K562 (cell line): ENCODE measurements around the gene SLIRP. TPM values are rescaled to one million over a fixed set of nuclear protein-coding genes. Genes with fewer than 3 reads are reported as not detected.

Experiments
- COPS2 ChIP-seq: fragments of 450-650 bp; conservative IDR thresholded peaks from 2 replicates; pipeline ENCODE4 v1.6.1; 2016; ENCODE audit warnings: mild to moderate bottlenecking, moderate library complexity
- CREB3 ChIP-seq: fragments of 450-650 bp; conservative IDR thresholded peaks from 2 replicates; pipeline ENCODE4 v1.6.1; 2016; ENCODE audit warnings: missing genetic modification characterization, low read depth, mild to moderate bottlenecking, missing compliant biosample characterization, moderate library complexity
- E4F1 ChIP-seq: fragments of 250-450 bp; sonication (Bioruptor Pico); IDR thresholded peaks from 2 replicates; pipeline ENCODE4 v1.5.0; 2021; ENCODE audit warnings: mild to moderate bottlenecking, borderline replicate concordance
- ERF ChIP-seq: fragments of 450-650 bp; formaldehyde crosslinking; IDR thresholded peaks from 2 replicates; pipeline ENCODE4 v1.4.0; 2020; ENCODE audit warnings: mild to moderate bottlenecking, mixed read lengths
- NCOA6 ChIP-seq: fragments of 450-650 bp; IDR thresholded peaks from 2 replicates; pipeline ENCODE4 v1.6.1; 2017; ENCODE audit warnings: mild to moderate bottlenecking
- RBBP5 ChIP-seq: fragments of 200-600 bp; sonication (generic); IDR thresholded peaks from 2 replicates; pipeline ENCODE4 v1.6.1; 2012; ENCODE audit warnings: borderline replicate concordance, mild to moderate bottlenecking, low read length, control low read depth, inconsistent platforms; ENCODE audit not compliant: insufficient read depth, poor library complexity, severe bottlenecking
- SIN3B ChIP-seq: fragments of 450-650 bp; IDR thresholded peaks from 2 replicates; pipeline ENCODE4 v1.6.1; 2017; ENCODE audit warnings: low read depth, mild to moderate bottlenecking, moderate library complexity
- SMARCA4 ChIP-seq: fragments of 450-650 bp; IDR thresholded peaks from 2 replicates; pipeline ENCODE4 v1.6.1; 2016
- SREBF1 ChIP-seq: fragments of 150-350 bp; IDR thresholded peaks from 2 replicates; pipeline ENCODE4 v1.6.1; 2014; ENCODE audit warnings: antibody characterized with exemption, low read depth, low read length, borderline replicate concordance
- TEAD4 ChIP-seq, 2 experiments: sonication (generic) in 1 of 2; formaldehyde crosslinking in 1 of 2; IDR thresholded peaks; 2 replicates each; pipeline versions ENCODE4 v1.6.1 to v1.8.0; 2012 to 2022; ENCODE audit warnings: borderline replicate concordance in 1 of 2, inconsistent platforms in 1 of 2, low read length in 1 of 2, mild to moderate bottlenecking in 1 of 2, missing genetic modification reagents in 1 of 2
- UBTF ChIP-seq, 2 experiments: IDR thresholded peaks; 2 replicates each; pipeline ENCODE4 v1.6.1; 2012; ENCODE audit warnings: improper control_type of control experiment in 2 of 2, low read depth in 2 of 2, low read length in 2 of 2, borderline replicate concordance in 1 of 2
- ZBTB12 ChIP-seq: fragments of 250-450 bp; sonication (Bioruptor Pico); IDR thresholded peaks from 2 replicates; pipeline ENCODE4 v1.4.0; 2020
- ZNF609 ChIP-seq: sonication (generic); formaldehyde crosslinking; IDR thresholded peaks from 2 replicates; pipeline ENCODE4 v1.8.1; 2023; ENCODE audit warnings: missing genetic modification reagents, mild to moderate bottlenecking, borderline replicate concordance
- ZNF764 ChIP-seq: fragments of 250-450 bp; sonication (Bioruptor Pico); IDR thresholded peaks from 2 replicates; pipeline ENCODE4 v1.4.0; 2020; ENCODE audit warnings: low read depth, mild to moderate bottlenecking, moderate library complexity
- polyA plus RNA-seq, 8 experiments: library from polyadenylated mRNA; depleted of rRNA in 4 of 8; stranded (reverse) in 5 of 8; unstranded in 3 of 8; fragments of >200 nt; fragmentation: Nextera tagmentation in 2 of 8; fragmentation: Illumina TruSeq in 1 of 8; extraction: Ambion mirVana in 2 of 8; extraction: Trizol in 1 of 8; gene quantifications; 2 replicates each; pipeline versions ENCODE4 v1.2.1 to v1.2.3, GENCODE V29; 2011 to 2014; ENCODE audit warnings: inconsistent platforms in 1 of 8, missing spikeins in 1 of 8
- total RNA-seq, 7 experiments: library from RNA; depleted of rRNA in 6 of 7; stranded (reverse); fragments of >200 nt in 6 of 7; fragmentation: Illumina TruSeq in 2 of 7; extraction: Trizol in 2 of 7; gene quantifications; 2 replicates each; pipeline versions ENCODE4 v1.2.1 to v1.2.3, GENCODE V29; 2011 to 2021; ENCODE audit warnings: low replicate concordance in 1 of 7

SLIRP gene
- total and polyA plus RNA-seq, 9 of the 15 experiments (the other 6 are each of a cell fraction or from before 2014, with no cell fraction given): 251 to 1,905 (median 491) TPM

GRCh38 chr14:77707724-77708408 is at the start of gene SLIRP, which contains the start of gene ALKBH1 (continued):
- TF ChIP-seq UBTF (IDR thresholded peaks at IDR 0.05; ENCODE audit: borderline replicate concordance in 1 of 2, low read depth in 2 of 2, low read length in 2 of 2): no peak
- TF ChIP-seq NCOA6: no peak
- no peak for TF ChIP-seq ERF (CRISPR knock-in tag)
- TF ChIP-seq ZBTB12 (CRISPR knock-in tag): no peak
- no peak for TF ChIP-seq ZNF764
- no peak; the same call in 1 of the 2 replicates for TF ChIP-seq TEAD4 (IDR thresholded peaks at IDR 0.05; ENCODE audit: low read length)
- TF ChIP-seq TEAD4 (CRISPR knock-in tag; IDR thresholded peaks at IDR 0.05; ENCODE audit: borderline replicate concordance): no peak
- peak; percentile 93 for TF ChIP-seq SIN3B
- TF ChIP-seq COPS2: no peak
- no peak for TF ChIP-seq SMARCA4
- peak; percentile 57; the same call in 1 of the 2 replicates for TF ChIP-seq SREBF1
- no peak for TF ChIP-seq ZNF609
- no peak for TF ChIP-seq E4F1 (CRISPR knock-in tag)
- peak; percentile 95 for TF ChIP-seq RBBP5
- TF ChIP-seq CREB3 (tag): no peak
